GM18517 (cell line): Measurements from ENCODE around the gene OR1E1.
"Not testable (repeated sequence)": the region's sequence is repeated elsewhere in the genome, so short reads cannot be mapped to it uniquely, and the experiment has no call there.

Source experiments
- ATAC-seq: cut with Tn5 transposase; IDR thresholded peaks from one replicate; pipeline ENCODE4 v1.9.1; 2021; ENCODE audit warnings: mild to moderate bottlenecking, moderate library complexity; ENCODE audit not compliant: unreplicated experiment

The OR1E1 gene, protein sequence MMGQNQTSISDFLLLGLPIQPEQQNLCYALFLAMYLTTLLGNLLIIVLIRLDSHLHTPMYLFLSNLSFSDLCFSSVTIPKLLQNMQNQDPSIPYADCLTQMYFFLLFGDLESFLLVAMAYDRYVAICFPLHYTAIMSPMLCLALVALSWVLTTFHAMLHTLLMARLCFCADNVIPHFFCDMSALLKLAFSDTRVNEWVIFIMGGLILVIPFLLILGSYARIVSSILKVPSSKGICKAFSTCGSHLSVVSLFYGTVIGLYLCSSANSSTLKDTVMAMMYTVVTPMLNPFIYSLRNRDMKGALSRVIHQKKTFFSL

DNA sequence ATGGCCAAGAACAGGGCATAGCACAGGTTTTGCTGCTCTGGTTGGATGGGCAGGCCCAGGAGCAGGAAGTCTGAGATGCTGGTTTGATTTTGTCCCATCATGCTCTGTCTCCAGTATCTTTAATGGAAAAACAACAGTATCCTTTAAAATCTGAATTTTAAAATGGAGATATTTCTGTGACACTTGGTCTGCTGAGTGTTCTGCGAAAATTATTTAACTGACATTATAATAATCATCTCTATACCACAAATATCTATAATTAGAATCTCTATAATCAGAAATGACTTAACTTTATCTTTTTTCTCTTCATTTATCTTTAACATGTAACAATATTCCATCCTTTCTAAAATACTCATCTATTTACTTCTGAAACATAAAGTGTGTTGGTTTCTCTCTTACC lies at the start of gene OR1E1:
OR1E1 (minus strand) TSS at position 101 of the 400 bp plus-strand sequence; CDS start at position 101, 0 bp downstream.
- ATAC-seq, result no peak

DNA sequence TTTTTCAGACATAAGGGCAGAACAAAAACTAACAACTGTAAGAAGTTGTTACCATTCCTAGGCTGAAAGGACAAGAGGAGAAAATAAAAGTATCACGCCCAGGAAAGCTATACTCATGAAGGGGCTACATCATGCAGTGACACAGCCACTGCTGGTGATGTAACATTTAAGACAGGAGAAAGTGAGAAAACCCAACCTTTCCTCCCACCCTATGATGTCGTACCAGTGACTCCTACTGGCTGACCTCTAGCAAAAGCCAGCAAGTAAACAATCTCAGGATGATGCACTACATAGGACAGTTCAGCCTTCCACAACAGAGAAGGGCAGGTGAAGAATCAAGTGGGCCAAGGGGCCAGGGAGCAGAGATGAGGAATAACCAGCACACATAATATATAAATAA lies 49.4 kb upstream of the OR1E1 start:
- no peak for ATAC-seq

DNA sequence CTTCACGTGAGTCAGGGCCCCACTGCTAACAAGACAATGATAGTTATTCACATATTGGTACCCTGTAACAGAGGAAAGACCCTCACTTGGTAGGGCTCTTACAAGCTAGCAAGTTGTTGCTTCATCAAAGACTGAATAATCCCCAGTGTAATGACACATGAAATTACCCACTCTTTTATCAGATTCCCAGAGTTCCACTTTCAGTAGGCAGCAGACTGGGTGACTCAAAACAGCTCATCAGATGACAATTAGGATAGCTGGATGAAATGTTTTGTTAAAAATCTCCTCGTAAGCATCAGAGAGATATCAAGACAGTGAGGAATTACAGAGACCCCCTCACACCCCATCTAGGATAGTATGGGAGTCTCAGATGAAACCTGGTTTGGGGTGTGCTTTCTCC lies 42.2 kb upstream of the OR1E1 start:
- ATAC-seq, result no peak

DNA sequence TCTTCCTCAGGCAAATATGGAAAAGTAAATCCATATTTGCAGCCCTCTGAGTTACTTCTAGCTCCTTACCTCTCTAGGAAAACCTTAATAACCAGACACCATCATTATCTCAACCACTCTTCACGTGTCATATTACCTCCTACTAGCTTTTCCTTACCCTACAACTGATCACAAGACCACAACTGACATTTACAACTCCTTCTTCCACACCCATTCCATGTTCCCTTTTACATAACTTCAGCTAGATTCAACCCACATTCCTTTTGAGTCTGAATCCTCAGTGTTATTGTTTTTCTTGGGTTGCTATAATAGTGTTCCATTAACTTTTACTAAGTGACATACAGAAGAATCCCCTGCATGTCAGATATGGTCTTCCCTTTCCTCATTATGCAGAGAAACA lies 40.2 kb upstream of the OR1E1 start:
- no peak for ATAC-seq

DNA sequence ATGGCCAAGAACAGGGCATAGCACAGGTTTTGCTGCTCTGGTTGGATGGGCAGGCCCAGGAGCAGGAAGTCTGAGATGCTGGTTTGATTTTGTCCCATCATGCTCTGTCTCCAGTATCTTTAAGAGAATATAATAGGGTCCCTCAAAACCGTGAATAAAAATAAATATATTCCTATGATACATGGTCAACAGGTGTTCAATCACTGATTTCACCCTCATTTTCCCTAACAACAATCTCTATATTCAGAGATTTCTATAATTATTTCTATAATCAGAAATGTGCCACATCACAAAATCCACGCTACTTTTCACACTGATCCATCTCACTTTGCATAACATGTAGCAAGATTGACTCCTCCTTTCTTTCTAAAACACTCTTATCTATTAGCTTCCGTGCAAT lies 35.5 kb upstream of the OR1E1 start, which contains the start of gene OR1E2:
OR1E2 (minus strand) TSS at position 101 of the 400 bp plus-strand sequence; CDS start at position 101, 0 bp downstream.
- ATAC-seq, result no peak

DNA sequence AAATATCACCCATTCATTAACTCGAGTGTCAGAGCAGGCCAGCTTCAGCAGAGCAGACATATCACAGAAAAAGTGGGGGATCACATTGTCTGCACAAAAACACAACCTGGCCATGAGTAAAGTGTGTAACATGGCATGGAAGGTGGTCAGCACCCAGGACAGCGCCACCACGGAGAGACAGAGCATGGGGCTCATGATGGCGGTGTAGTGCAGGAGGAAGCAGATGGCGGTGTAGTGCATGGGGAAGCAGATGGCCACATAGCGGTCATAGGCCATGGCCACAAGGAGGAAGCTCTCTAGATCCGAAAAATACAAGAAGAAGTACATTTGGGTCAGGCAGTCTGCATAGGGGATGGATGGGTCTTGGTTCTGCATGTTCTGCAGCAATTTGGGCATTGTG lies 35.0 kb upstream of the OR1E1 start:
- not testable (repeated sequence) for ATAC-seq

DNA sequence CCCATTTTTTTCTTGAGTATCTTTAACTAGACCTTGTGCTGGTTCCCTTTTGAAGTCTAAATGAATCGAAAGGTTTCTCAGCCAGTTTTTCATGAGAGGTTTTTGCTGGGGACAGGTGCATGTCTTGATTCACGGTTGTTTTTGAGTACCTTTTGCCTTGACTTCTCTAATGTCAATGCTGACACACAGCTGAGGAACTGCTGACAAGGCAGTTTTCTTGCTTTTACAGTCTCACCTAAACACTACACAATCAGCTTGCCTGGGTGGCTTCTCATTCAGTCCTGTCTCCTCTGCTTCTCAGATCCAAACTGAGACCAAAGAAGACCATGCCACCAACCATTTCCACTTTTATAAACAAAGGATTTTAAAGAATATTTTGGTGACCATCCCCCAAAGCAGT lies 20.0 kb upstream of the OR1E1 start:
- no peak for ATAC-seq

DNA sequence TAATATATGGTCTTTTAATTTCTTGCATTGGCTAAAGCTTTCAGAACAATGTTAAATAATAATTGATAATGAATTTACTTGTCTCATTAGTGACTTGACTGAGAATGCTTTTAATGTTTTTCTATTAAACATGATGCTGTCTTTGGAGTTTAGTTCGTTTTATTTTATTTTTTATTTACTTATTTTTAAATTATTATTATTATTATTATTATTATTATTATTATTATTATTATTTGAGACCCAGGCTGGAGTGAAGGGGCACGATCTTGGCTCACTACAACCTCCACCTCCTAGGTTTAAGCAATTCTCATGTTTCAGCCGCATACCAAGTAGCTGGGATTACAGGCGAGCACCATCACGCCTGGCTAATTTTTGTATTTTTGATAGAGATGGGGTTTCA lies 17.4 kb upstream of the OR1E1 start:
- no peak for ATAC-seq

DNA sequence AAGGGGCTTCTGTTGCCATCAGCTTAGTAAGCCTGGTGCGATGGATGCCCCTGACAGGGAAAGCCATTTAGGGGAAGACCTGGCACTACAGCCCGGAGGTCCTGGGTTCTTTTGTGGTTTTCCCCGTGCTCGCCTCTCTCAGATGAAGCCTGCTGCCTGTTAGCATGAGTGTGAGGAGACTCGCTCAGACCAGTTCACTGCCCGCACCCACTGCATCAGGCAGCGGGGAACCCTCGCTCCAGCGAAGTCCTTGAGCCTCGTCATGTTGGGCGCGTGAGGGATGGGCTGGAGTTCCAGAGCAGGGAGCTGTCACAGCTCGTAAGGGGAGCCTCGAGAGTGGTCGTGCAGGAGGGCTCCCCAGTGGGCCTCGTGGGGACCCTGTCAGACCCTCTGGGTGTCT lies 14.0 kb upstream of the OR1E1 start:
- not testable (repeated sequence) for ATAC-seq

DNA sequence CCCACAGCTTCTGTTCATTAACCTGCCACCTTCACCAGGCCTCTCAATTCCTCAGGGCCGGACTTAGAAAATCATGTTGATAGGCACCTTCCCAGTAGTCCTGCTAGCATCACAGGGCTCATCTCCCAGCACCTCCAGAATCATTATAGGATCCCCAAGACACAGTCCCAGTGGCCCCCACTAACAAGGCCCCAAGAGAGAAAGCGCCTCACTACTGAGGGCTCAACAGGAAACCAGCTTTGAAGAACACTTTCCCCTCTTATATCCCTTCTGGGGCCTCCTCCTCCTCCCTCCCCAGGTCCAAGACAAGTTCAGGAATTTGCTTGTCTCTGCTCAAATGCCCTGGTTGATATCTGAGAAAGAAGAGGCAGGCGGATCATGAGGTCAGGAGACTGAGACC lies 12.9 kb upstream of the OR1E1 start, which contains the start of gene OR3A3:
OR3A3 (plus strand) TSS at position 301 of the 400 bp plus-strand sequence.
- no peak for ATAC-seq

DNA sequence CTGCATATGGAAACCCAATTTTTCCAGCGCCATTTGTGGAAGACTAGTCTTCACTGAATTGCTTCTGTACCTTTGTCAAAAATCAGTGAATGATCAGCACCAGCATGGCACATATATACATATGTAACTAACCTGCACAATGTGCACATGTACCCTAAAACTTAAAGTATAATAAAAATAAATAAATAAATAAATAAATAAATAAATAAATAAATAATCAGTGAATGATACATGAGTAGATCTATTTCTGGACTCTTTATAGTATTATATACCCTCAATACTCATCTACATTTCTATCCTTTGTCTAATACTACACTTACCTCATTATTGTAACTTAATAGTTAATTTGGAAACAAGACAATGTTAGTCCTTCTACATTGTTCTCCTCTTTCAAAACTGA lies 5.6 kb upstream of the OR1E1 start:
- not testable (repeated sequence) for ATAC-seq

DNA sequence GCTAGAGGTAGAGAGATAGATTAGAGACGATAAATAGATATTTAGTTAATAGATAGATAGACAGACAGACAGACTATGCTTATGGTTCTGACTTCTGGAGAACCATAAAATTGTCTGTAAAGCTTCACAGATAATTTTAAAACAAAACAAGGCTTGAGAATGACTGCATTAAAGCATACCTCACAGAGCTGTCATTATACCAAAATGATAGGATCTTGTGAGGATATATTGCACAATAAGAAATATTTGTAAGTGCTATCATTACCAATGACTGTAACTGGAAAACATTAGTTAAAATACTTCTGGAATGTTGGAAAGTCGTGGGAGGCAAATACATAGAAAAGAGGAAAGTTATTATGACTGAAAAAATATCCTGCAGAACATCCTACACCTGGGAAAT lies 3.6 kb upstream of the OR1E1 start:
- ATAC-seq, result no peak

DNA sequence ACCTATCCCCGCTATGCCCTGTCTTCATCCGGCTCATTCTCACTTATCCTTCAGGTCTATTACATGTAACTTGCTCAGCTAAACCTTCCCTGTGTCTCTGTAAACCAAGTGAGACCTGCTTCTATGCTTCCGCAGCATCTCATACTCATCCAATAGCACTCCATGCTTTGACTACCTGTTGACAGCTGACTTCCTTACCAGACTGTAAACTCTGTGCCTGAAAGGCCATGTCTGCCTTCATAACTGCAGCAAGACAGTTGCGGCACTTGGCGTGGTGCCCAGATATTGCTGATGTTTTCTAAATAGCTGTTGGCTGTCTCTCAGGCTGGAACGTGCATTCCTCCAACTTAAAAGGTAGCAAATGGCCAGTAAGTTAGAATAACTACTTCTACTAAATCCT lies 1.8 kb upstream of the OR1E1 start:
- no peak for ATAC-seq

DNA sequence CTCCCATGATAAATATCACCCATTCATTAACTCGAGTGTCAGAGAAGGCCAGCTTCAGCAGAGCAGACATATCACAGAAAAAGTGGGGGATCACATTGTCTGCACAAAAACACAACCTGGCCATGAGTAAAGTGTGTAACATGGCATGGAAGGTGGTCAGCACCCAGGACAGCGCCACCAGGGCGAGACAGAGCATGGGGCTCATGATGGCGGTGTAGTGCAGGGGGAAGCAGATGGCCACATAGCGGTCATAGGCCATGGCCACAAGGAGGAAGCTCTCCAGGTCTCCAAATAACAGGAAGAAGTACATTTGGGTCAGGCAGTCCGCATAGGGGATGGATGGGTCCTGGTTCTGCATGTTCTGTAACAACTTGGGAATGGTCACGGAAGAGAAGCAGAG lies 409 bp downstream of the OR1E1 start:
- ATAC-seq, result not testable (repeated sequence)

DNA sequence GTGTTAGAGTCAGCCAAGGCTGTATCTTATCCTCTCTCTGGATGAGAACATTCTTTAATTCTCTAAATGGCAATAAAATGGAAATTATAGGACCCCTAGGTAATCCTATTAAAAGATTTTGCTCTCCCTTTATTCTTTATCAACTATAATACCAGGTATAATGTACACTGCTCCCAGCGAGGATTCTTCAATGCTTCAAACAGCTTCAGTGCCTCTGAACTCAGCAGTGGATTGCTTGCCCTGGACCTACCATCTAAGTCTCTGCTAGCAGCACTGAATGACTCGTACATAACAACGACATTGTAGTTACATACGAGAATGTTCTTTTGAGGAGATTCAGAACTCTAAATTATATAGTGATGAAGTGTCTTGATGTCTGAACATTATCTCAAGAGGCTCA lies 8.4 kb downstream of the OR1E1 start:
- no peak for ATAC-seq

DNA sequence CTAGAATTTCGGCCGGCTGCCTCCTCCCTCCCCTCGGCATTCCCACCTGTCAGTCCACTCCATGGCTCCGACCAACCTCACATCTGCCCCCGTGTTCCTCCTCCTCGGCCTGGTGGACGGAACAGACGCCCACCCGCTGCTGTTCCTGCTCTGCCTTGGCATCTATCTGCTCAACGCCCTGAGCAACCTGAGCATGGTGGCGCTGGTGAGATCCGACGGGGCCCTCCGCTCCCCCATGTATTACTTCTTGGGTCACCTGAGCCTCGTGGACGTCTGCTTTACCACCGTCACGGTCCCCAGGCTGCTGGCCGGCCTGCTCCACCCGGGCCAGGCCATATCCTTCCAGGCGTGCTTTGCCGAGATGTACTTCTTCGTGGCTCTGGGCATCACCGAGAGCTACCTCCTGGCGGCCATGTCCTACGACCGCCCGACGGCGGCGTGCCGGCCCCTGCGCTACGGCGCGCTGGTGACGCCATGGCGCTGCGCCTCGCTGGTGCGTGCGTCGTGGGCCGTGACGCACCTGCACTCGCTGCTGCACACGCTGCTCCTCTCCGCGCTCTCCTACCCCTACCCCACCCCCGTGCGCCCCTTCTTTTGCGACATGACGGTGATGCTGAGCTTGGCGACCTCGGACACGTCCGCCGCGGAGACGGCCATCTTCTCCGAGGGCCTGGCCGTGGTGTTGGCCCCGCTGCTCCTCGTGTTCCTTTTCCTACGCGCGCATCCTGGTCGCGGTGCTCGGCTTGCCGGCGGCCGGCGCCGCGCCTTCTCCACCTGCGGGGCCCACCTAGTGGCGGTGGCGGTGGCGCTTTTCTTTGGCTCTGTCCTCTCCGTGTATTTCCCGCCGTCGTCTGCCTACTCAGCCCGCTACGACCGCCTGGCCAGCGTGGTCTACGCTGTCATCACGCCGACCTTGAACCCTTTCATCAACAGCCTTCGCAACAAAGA lies 12.1 kb downstream of the OR1E1 start, which contains the start of gene OR3A2:
OR3A2 (minus strand) TSS at position 440 of the 948 bp plus-strand sequence.
- ATAC-seq, result no peak

DNA sequence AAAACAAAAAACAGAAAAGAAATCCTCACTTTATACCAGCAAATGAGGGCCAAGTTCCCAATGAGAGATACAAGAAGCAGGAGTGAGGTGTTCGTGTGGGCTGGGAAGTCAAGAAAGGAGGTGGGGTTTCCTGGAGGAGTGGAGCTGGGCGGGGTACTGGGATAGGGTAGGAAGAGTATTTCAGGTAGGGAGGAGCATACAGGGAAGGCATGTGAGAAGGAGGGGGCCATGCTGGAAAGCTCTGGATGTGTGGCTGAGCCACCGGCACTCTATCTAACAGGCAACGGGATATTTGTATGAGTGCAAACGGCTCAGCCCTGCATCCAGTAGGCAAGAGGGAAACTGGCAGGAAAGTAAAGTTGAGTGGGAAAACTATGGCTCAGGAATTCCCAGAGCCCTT lies 16.3 kb downstream of the OR1E1 start:
- ATAC-seq, result no peak

DNA sequence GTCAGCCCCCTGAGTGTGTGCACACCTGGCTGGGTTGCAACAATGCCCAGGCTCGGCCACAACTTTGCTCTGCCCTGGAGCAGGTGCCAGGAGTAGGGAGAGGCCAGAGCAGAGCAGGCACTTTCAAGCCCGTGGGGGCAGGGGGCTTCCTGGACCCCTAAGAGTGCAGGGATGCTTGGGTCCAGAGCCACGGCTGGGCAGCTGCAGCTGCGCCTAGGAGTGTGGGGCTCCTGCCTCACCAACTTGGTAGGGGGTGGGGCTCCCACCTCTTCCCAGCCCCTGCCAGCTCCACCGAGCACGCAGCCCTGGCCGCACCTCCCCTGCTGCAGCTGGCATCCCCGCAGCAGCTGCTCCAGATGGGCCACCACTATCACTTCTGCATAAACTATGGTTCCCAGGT lies 19.9 kb downstream of the OR1E1 start:
- ATAC-seq, result no peak

DNA sequence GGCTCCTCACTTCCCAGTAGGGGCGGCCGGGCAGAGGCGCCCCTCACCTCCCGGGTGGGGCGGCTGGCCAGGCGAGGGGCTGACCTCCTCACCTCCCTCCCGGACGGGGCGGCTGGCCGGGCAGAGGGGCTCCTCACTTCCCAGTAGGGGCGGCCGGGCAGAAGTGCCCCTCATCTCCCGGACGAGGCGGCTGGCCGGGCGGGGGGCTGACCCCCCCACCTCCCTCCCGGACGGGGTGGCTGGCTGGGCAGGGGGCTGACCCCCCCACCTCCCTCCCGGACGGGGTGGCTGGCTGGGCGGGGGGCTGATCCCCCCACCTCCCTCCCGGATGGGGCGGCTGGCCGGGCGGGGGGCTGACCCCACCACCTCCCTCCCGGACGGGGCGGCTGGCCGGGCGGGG lies 27.0 kb downstream of the OR1E1 start:
- not testable (repeated sequence) for ATAC-seq
